HG03159 (cell line): Measurements from ENCODE around the gene TREH.
"Not testable (repeated sequence)": the region's sequence is repeated elsewhere in the genome, so short reads cannot be mapped to it uniquely, and the experiment has no call there.

ENCODE experiments used
- ATAC-seq: cut with Tn5 transposase; IDR thresholded peaks from one replicate; pipeline ENCODE4 v1.9.1; 2021; ENCODE audit warnings: mild to moderate bottlenecking, moderate library complexity; ENCODE audit not compliant: unreplicated experiment

The TREH gene

GRCh38 chr11:118679483-118679882 is at the start of gene TREH:
Gene TREH (minus strand): TSS chr11:118679650. CDS start chr11:118679627, 23 bp downstream.
- no peak for ATAC-seq

- ATAC-seq = not testable (repeated sequence)
These were observed 48.7 kb upstream of the TREH start for GRCh38 chr11:118728112-118728511.

GRCh38 chr11:118727721-118728066 is 48.2 kb upstream of the TREH start:
- not testable (repeated sequence) for ATAC-seq

DNA sequence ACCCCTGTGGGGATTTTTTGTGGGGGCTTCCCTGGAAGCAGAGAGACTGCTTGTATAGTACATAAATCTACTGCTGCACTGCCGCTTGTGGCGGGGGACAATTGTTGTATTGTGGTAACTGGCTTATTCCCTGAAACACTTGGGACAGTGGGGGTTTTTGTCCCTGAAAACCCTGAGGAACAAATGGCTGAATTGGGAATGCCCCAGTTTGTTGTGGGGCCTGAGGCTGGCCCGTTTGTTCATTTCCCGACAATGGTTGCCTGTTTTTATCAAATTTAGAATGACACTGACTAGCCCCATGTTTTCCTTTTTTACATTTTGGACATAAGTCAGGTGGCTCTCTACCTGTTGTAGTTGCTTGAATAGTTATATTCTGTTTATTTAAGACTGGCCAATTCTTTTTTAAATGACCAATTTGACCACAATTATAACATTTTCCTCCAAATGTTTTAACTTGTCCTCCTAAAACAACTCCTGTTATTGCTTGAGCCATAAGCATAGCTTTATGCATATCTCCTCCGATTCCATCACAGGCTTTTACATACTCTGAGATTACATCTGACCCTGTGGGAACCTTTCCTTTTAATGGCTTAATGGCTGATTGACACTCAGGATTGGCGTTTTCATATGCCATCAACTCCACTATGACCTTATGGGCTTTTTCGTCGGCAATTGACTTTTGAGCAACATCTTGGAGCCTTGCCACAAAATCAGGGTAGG is 47.7 kb upstream of the TREH start:
- ATAC-seq = not testable (repeated sequence)

DNA sequence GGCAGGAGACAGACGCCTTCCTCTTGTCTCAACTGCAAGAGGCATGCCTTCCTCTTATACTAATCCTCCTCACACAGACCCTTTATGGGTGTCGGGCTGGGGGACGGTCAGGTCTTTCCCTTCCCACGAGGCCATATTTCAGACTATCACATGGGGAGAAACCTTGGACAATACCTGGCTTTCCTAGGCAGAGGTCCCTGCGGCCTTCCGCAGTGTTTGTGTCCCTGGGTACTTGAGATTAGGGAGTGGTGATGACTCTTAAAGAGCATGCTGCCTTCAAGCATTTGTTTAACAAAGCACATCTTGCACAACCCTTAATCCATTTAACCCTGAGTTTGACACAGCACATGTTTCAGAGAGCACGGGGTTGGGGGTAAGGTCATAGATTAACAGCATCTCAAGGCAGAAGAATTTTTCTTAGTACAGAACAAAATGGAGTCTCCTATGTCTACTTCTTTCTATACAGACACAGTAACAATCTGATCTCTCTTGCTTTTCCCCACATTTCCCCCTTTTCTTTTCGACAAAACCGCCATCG is 42.1 kb upstream of the TREH start:
- not testable (repeated sequence) for ATAC-seq

- not testable (repeated sequence) for ATAC-seq
These were observed 41.3 kb upstream of the TREH start for GRCh38 chr11:118720740-118721139.

DNA sequence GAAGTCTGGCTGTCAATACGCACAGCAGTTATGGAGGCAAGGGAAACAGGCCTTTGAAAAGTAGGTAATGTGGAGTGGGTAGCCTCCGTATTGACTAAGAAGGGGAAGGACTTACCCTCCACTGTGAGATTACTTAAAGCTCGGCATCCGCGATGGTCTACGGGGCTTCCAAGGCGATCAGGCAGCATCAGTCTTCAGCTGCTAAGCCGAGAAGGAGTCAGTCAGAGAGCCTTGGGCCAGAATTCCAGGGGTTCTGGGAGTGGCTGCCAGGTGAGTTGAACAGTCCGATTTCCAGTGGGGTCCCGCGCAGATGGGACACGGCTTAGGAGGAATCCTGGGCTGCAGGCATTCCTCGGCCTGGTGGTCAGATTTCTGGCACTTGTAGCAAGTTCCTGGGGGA is 40.6 kb upstream of the TREH start:
- ATAC-seq = not testable (repeated sequence)

DNA sequence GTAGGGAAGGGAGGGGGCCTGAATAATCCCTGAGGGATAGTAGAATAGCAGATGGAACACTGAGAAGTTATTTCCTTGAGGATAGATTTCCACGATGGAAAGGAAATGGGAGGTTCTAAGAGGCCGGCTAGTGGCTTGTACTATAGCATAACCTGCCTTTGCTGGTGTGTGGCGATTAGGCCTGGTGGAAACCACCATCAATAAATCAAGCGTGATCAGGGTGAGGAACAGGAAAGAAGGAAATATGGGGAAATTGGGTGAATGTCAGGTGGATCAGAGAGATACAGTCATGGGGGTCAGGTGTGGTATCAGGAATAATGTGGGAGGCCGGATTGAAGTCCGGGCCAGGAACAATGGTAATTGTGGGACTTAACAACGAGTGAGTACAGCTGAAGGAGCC is 39.1 kb upstream of the TREH start:
- ATAC-seq = not testable (repeated sequence)

DNA sequence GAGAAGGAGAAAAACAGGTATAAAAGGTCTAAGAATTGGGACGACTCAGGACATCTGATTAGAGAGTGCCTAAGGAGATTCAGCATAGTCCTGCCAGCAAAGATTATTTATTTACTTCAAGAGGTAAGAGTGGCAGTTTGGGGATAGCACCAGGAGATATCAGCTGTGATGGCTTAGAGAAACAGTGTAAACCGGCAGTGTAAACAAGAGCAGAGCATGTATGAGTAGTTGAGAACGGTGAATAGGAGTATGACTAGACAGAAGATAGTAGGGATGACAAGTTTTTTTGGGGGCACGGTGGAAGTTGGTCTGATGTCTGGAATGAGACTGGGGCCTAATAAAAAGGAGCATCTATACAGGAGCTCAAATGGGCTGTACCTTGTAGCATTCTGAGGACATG is 38.3 kb upstream of the TREH start:
- ATAC-seq = not testable (repeated sequence)

DNA sequence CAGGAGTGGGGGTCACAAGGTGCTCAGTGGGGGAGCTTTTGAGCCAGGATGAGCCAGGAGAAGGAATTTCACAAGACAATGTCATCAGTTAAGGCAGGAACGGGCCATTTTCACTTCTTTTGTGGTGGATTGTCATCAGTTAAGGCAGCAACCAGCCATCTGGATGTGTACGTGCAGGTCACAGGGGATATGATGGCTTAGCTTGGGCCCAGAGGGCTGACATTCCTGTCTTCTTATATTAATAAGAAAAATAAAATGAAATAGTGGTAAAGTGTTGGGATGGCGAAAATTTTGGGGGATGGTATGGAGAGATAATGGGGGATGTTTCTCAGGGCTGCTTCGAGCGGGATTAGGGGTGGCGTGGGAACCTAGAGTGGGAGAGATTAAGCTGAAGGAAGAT is 37.8 kb upstream of the TREH start:
- not testable (repeated sequence) for ATAC-seq

DNA sequence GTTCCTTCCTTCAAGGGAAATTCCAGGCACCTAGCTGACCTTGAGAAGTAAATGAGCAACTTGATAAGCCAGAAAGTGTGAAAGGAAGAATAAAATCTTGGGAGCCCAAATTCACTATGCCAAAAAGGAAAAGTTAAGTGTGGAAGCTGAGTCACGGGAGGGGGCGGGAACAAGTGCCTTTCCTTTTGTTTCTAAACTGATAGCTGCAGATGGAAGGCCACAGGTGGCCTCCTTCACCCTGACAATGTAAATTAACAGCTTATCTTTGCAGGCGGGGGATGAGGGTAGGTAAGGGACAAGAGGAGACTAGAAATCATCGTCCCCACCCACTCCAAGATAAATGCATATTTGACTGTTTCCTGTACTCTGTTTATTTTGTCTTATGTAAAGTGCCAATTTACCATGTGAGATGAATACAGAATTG is 36.4 kb upstream of the TREH start:
- no peak for ATAC-seq

DNA sequence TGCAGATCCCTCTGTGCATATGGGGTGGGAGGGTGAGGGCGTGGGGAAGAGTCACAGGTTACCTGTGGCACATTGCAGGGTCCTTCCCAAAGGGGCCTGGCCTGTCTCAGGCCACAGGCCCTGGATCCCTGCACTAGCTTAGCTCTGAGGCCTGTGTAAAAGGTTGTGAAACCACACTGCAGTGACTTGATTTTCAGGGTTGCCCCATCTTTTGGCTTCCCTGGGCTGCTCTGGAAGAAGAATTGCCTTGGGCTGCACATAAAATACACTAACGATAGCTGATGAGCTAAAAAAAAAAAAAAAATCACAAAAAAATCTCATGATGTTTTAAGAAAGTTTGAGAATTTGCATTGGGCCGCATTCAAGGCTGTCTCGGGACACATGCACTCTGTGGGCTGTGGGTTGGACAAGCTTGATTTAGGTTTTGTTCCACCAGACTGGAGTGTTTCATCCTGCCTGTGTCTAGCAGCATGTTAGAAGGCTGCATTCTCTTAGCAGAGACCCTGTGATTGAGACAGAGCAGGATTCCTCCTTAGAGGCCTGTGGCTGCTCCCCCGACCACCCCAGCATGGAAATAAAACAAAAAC is 35.9 kb upstream of the TREH start:
- ATAC-seq = no peak

GRCh38 chr11:118714816-118715215 is 35.4 kb upstream of the TREH start:
- no peak for ATAC-seq

GRCh38 chr11:118714416-118714815 is 35.0 kb upstream of the TREH start:
- not testable (repeated sequence) for ATAC-seq

GRCh38 chr11:118708296-118708695 is 28.8 kb upstream of the TREH start:
- ATAC-seq = no peak

GRCh38 chr11:118706546-118706825 is 27.0 kb upstream of the TREH start:
- ATAC-seq = no peak

DNA sequence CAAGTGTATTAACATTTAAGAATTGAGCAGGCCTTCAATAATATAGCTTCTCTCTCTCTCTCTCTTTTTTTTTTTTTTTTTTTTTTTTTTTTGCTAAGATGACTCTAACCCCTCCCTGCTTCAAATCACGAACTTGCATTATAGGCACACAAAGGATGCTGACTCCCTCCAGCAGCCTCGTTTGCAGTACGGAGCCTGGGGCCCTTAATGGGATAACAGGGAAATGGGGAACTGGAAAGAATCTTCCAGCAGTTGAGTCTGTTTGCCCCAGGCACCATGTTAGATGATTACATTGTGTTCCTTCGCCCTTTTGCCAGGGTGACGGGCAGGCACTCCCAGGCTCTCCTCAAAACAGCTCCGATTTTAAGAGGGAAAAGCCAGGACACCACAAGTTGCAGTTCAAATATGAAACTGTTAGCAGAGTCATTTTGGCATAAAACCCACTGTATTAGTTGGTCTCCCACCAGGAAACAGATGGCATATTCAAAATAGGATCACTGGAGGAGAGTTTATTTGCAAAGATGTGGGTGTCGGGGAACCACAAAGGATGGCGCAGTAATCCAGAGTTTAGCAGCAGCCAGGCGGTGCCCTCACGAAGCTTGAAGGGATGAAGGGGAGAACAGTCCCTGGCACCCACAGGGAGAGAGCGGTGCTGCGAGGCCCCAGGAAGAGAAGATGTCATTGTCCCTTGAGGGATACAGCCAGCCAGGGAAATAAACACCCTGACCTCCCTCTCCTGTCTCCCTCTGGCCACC is 26.5 kb upstream of the TREH start:
- no peak for ATAC-seq

DNA sequence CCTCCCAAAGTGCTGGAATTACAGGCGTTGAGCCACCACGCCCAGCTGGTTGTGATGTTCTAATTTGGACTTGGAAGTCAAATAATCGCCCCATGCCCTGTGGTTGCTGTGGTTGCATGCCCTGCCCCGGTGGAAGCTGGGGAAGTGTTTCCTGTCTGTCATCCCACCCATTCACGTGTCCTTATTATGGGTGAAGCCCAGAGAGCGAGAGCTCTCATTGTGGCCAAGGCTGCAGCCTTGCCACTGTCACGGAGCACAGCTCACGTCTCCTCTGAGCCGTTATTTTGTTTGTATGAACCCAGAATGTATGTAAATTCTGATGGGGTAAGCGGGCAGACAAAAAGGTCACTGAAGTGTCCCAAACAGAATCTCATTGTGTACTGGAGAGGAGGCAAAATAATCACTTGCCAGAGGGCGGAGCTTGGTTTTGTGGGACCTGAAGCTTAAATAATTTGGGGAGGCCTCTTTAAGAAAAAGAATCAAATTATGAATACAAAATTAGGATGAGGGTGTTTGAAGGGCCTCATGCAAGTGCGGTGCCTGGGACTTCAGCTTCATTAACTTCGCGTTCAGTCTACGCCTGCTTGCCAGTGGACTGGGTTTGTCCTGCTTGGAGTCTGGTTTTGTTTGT is 25.8 kb upstream of the TREH start:
- no peak for ATAC-seq

DNA sequence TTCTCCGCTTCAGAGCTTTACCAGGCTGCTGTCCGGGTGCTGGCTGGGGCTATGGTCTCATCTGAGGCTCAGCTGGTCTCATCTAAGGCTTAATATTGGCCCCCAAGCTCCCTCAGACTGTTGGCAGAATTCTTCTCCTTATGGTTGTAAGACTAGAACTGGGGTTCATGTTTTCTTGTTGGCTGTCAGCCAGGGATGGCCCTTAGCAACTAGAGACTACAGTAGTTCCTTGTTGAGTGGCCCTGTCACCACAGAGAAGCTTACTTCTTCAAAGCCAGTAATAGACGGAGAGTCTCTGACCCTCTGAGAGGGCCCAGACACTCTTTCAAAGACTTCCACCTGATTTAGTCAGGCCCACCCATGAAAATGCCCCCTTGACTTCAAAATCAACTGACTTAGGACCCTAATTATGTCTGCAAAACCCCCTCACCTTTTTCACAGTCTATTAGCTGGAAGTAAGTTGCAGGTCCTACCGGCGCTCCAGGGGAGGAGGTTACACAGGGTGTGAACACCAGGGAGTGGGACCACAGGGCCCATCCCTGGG is 24.2 kb upstream of the TREH start:
- ATAC-seq = no peak

DNA sequence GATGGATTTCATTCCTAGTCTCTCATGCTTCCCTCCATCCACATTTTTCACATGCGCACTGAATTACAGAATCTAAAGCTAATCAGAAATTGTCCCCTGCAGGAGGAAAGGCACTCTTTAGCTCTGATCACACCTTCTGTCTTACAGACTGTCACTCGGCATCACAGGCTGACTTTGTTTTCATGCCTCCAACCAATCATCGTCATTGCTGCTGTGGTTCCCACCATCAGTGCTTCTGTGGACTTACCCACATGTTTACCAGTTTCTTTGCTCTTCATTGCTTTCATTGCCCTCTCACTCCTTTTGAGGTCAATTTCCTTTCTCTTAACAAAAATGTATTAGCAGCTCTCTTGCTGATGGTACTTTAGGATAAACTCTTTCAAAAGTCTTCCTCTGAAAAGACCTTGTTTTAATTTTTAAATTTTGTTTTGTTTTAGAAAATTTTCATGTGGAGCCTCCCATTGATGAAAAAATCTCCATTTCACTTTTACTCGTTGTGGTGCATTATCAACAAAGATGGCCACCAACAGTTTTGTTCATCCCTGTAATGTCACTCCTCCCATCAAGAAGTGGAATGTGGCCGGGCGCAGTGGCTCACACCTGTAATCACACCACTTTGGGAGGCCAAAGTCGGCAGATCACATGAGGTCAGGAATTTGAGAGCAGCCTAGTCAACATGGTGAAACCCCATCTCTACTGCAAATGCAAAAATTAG is 20.2 kb upstream of the TREH start:
- ATAC-seq = no peak

- ATAC-seq = no peak
These were observed 17.9 kb upstream of the TREH start for GRCh38 chr11:118697346-118697745.
